ENCODE measurements around the gene ITPK1.

The ITPK1 gene

GRCh38 chr14:93011650-93012325 lies 103.9 kb downstream of the ITPK1 start:
- no peak for DNase-seq (ENCODE audit: low read depth in 1 of 2, low spot score in 1 of 2)

- no peak for DNase-seq (ENCODE audit: low read depth in 1 of 2, low spot score in 1 of 2)
These were observed 104.6 kb downstream of the ITPK1 start for GRCh38 chr14:93011141-93011529.

GRCh38 chr14:93010522-93011140 lies 105.1 kb downstream of the ITPK1 start:
- DNase-seq (ENCODE audit: low read depth in 1 of 2, low spot score in 1 of 2), result no peak

GRCh38 chr14:93010130-93010499 lies 105.6 kb downstream of the ITPK1 start:
- DNase-seq (ENCODE audit: low read depth in 1 of 2, low spot score in 1 of 2), result no peak

GRCh38 chr14:93009471-93010129 lies 106.1 kb downstream of the ITPK1 start:
- DNase-seq (ENCODE audit: low read depth in 1 of 2, low spot score in 1 of 2), result no peak

- DNase-seq (ENCODE audit: low read depth in 1 of 2, low spot score in 1 of 2), result no peak
These were observed 107.3 kb downstream of the ITPK1 start for GRCh38 chr14:93008381-93008780.

GRCh38 chr14:93007225-93007997 lies 108.3 kb downstream of the ITPK1 start:
- no peak for DNase-seq (ENCODE audit: low read depth in 1 of 2, low spot score in 1 of 2)

GRCh38 chr14:93006567-93007051 lies 109.1 kb downstream of the ITPK1 start:
- no peak for DNase-seq (ENCODE audit: low read depth in 1 of 2, low spot score in 1 of 2)

GRCh38 chr14:93005838-93006237 lies 109.9 kb downstream of the ITPK1 start:
- DNase-seq (ENCODE audit: low read depth in 1 of 2, low spot score in 1 of 2), result no peak

GRCh38 chr14:93005135-93005813 lies 110.5 kb downstream of the ITPK1 start:
- no peak for DNase-seq (ENCODE audit: low read depth in 1 of 2, low spot score in 1 of 2)

GRCh38 chr14:93004699-93005082 lies 111.0 kb downstream of the ITPK1 start:
- DNase-seq (ENCODE audit: low read depth in 1 of 2, low spot score in 1 of 2), result no peak

GRCh38 chr14:93003945-93004698 lies 111.6 kb downstream of the ITPK1 start:
- no peak for DNase-seq (ENCODE audit: low read depth in 1 of 2, low spot score in 1 of 2)

GRCh38 chr14:93002851-93003298 lies 112.8 kb downstream of the ITPK1 start:
- no peak for DNase-seq (ENCODE audit: low read depth in 1 of 2, low spot score in 1 of 2)

- DNase-seq (ENCODE audit: low read depth in 1 of 2, low spot score in 1 of 2), result no peak
These were observed 113.7 kb downstream of the ITPK1 start for GRCh38 chr14:93002049-93002448.

GRCh38 chr14:92998946-92999345 lies 116.8 kb downstream of the ITPK1 start:
- DNase-seq (ENCODE audit: low read depth in 1 of 2, low spot score in 1 of 2), result no peak

- no peak for DNase-seq (ENCODE audit: low read depth in 1 of 2, low spot score in 1 of 2)
These were observed 118.2 kb downstream of the ITPK1 start for GRCh38 chr14:92997343-92998061.

GRCh38 chr14:92995620-92996019 lies 120.1 kb downstream of the ITPK1 start:
- no peak for DNase-seq (ENCODE audit: low read depth in 1 of 2, low spot score in 1 of 2)

- no peak for DNase-seq (ENCODE audit: low read depth in 1 of 2, low spot score in 1 of 2)
These were observed 120.8 kb downstream of the ITPK1 start for GRCh38 chr14:92994942-92995341.

GRCh38 chr14:92994131-92994676 lies 121.5 kb downstream of the ITPK1 start:
- DNase-seq (ENCODE audit: low read depth in 1 of 2, low spot score in 1 of 2), result no peak

All from activated T-helper 1 cell treated with anti-CD3 and anti-CD28 coated beads, Interleukin-2, amount 50 U/mL, for 16 hours (primary cell).